Stomach (tissue), 9 donors: ENCODE measurements around the gene CBFA2T3. TPM values are rescaled to one million over a fixed set of nuclear protein-coding genes. Genes with fewer than 3 reads are reported as not detected.

Experiments
- DNase-seq, 2 donors: peaks; one replicate each; pipeline versions ENCODE4 v3.0.0 to v3.0.0-alpha.2; 2013 to 2019
- H3K27ac ChIP-seq, 5 donors: fragments of 200-600 bp in 4 of 5; sonication (generic) in 4 of 5; one replicate each; pipeline ENCODE4 v1.5.1; 2013 to 2019; ENCODE audit warnings: mild to moderate bottlenecking in 1 of 5, moderate library complexity in 1 of 5
- H3K27me3 ChIP-seq, 3 donors: fragments of 200-600 bp; sonication (generic); one replicate each; pipeline ENCODE4 v1.5.1; 2017 to 2019; ENCODE audit warnings: mixed run types in 1 of 3
- H3K36me3 ChIP-seq, 4 donors: fragments of 200-600 bp; sonication (generic); 1 replicate in 3 of 4; 2 replicates in 1 of 4; pipeline ENCODE4 v1.5.1; 2016 to 2019
- H3K4me1 ChIP-seq, 4 donors: fragments of 200-600 bp; sonication (generic); one replicate each; pipeline ENCODE4 v1.5.1; 2016 to 2019
- H3K4me3 ChIP-seq, 4 donors: fragments of 200-600 bp; sonication (generic) in 3 of 4; one replicate each; pipeline ENCODE4 v1.5.1; 2016 to 2019; ENCODE audit warnings: mild to moderate bottlenecking in 1 of 4
- H3K9me3 ChIP-seq, 4 donors: fragments of 200-600 bp; sonication (generic); one replicate each; pipeline ENCODE4 v1.5.1; 2016 to 2019
- EP300 ChIP-seq: sonication (generic); formaldehyde crosslinking; IDR thresholded peaks from one replicate; pipeline ENCODE4 v1.6.1; 2017; ENCODE audit warnings: antibody characterized with exemption
- POLR2A ChIP-seq, 4 donors: fragments of 450-650 bp; IDR thresholded peaks; one replicate each; pipeline ENCODE4 v1.6.1; 2016; ENCODE audit warnings: antibody characterized with exemption in 4 of 4, control low read depth in 2 of 4, mild to moderate bottlenecking in 1 of 4, moderate library complexity in 1 of 4
- POLR2AphosphoS5 ChIP-seq, 3 donors: sonication (generic); formaldehyde crosslinking; IDR thresholded peaks; one replicate each; pipeline ENCODE4 v1.6.1; 2016; ENCODE audit warnings: antibody characterized with exemption in 3 of 3
- WGBS, 5 donors: extraction: QIAGEN DNeasy Blood & Tissue Kit in 3 of 5; methylation state at CpG; one replicate each; pipeline versions ENCODE4 v1.1.5 to v1.1.7; 2013 to 2018; 5-methylcytosine and 5-hydroxymethylcytosine counted together
- intact Hi-C: fragments of 100-400 bp; cut with DNase I; formaldehyde crosslinking; loops from one replicate; pipeline ENCODE4 v1.15.1; 2023; ENCODE audit warnings: low total_unique reads
- polyA plus RNA-seq, 3 donors: library from polyadenylated mRNA; stranded (reverse); fragments of 200-250 nt; gene quantifications; one replicate each; pipeline ENCODE4 v1.2.3, GENCODE V29; 2013
- total RNA-seq, 5 donors: library from RNA; depleted of rRNA; stranded (reverse); fragments of >200 nt; gene quantifications; one replicate each; pipeline versions ENCODE4 v1.1.0 to v1.2.3, GENCODE V29; 2014 to 2016
- TF ChIP-seq, protein P1 (sequence below), 7 experiments: fragments of 450-650 bp in 4 of 7; fragments of 200-600 bp in 3 of 7; sonication (generic) in 3 of 7; IDR thresholded peaks; one replicate each; pipeline ENCODE4 v1.5.1; 2016 to 2019; ENCODE audit warnings: antibody characterized with exemption in 7 of 7, control low read depth in 2 of 7, mild to moderate bottlenecking in 1 of 7
- donor health status: healthy with polysubstance abuse.
- donor health status: Bipolar disorder and iron deficiency.
- donor health status: healthy.

Gene CBFA2T3
- total and polyA plus RNA-seq, 8 donors, result 0.58 to 57.6 (median 2.5) TPM

DNA sequence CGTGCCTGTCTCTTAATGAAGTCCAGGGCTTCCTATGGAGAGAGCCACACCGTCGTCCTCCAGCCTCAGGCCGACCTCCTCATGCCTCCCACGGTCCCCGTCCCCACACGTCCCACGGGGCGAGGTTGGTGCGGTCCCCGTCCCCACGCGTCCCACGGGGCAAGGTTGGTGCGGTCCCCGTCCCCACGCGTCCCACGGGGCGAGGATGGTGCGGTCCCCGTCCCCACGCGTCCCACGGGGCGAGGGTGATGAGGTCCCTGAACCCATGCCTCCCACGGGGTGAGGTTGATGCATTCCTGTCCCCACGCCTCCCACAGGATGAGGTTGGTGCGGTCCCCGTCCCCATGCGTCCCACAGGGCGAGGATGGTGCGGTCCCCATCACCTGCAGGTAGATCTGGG is 141.2 kb downstream of the CBFA2T3 start:
- intact Hi-C loops, result no loop called here
- no peak for DNase-seq
- peaks cover 9 to 63% (median 53%) of the 10 kb centered on the region in 4 donors for H3K36me3 ChIP-seq
- no peak overlapping the region for H3K4me3 ChIP-seq
- TF ChIP-seq, protein P1, sequence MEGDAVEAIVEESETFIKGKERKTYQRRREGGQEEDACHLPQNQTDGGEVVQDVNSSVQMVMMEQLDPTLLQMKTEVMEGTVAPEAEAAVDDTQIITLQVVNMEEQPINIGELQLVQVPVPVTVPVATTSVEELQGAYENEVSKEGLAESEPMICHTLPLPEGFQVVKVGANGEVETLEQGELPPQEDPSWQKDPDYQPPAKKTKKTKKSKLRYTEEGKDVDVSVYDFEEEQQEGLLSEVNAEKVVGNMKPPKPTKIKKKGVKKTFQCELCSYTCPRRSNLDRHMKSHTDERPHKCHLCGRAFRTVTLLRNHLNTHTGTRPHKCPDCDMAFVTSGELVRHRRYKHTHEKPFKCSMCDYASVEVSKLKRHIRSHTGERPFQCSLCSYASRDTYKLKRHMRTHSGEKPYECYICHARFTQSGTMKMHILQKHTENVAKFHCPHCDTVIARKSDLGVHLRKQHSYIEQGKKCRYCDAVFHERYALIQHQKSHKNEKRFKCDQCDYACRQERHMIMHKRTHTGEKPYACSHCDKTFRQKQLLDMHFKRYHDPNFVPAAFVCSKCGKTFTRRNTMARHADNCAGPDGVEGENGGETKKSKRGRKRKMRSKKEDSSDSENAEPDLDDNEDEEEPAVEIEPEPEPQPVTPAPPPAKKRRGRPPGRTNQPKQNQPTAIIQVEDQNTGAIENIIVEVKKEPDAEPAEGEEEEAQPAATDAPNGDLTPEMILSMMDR (IDR thresholded peaks at IDR 0.05), result no peak
- no peak for TF ChIP-seq POLR2A (IDR thresholded peaks at IDR 0.05)
- TF ChIP-seq EP300, result no peak
- no peak for TF ChIP-seq POLR2AphosphoS5 (IDR thresholded peaks at IDR 0.05)
- no peaks in the 10 kb centered on the region for H3K4me1 ChIP-seq
- no peaks in the 10 kb centered on the region for H3K9me3 ChIP-seq
- H3K27ac ChIP-seq, result peak overlapping the region in 1 of 5 donors; percentile 18
- no peaks in the 10 kb centered on the region for H3K27me3 ChIP-seq
- 92 to 97% (median 95%) methylated on average over 29 to 33 of the region's 33 CpGs for WGBS, 5 donors

DNA sequence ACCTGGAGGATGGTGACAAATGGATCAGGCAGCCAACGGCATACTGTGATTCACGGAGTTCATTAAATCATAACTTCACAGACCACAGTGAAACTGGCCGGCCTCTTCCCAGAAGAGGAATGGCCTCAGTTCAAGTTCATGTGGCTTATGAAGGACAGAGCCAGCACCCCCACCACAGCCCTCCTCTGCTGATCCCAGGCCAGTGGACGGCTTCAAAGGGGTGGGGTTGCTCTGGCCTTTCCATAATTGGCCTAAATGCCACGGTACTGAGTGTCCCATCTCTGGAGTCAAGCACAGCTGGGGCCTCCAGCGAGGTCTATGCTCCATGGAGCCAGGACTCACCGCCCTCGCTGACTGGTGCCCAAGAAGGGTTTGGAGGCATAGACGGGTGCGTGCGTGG is 141.6 kb downstream of the CBFA2T3 start:
- H3K4me3 ChIP-seq, result no peak overlapping the region
- WGBS, 5 donors, result 76 to 87% (median 87%) methylated on average over 11 of the region's 11 CpGs
- H3K27me3 ChIP-seq, result no peaks in the 10 kb centered on the region
- no peak for DNase-seq
- intact Hi-C loops, result no loop called here
- no peaks in the 10 kb centered on the region for H3K4me1 ChIP-seq
- no peaks in the 10 kb centered on the region for H3K9me3 ChIP-seq
- TF ChIP-seq, protein P1 (IDR thresholded peaks at IDR 0.05), result no peak
- TF ChIP-seq POLR2AphosphoS5 (IDR thresholded peaks at IDR 0.05) (no peak), EP300 (no peak)
- peak overlapping the region in 1 of 5 donors; percentile 18 for H3K27ac ChIP-seq
- peaks cover 9 to 63% (median 52%) of the 10 kb centered on the region in 4 donors for H3K36me3 ChIP-seq

DNA sequence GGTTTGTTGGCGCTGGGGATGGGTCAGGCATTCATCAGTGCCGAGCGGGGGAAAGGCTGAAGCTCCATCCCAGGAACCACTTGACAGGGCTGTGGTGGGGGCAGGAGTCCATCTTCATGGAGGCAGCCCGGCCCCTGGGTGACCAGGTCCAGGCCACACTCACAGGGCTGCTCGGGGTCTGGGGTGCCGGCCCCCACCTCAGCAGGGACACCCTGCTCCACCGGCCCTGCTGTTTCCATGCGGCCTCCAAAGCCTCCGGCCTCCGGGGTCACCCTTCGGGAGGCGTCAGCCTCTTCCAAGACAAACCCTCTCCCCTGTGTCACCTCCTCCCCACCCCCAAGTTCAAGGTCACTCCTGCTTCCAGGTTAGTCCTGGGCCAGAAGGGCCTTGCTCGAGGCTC is 142.3 kb downstream of the CBFA2T3 start:
- no peak overlapping the region for H3K4me3 ChIP-seq
- no peaks in the 10 kb centered on the region for H3K9me3 ChIP-seq
- no peak for DNase-seq
- peak overlapping the region in 2 of 5 donors; percentile 17 to 42 for H3K27ac ChIP-seq
- 90 to 94% (median 92%) methylated on average over 9 to 13 of the region's 13 CpGs for WGBS, 5 donors
- no peak for TF ChIP-seq POLR2AphosphoS5 (IDR thresholded peaks at IDR 0.05)
- TF ChIP-seq POLR2A (IDR thresholded peaks at IDR 0.05), result no peak
- intact Hi-C loops, result no loop called here
- peaks cover 3 to 59% (median 47%) of the 10 kb centered on the region in 4 donors for H3K36me3 ChIP-seq
- H3K4me1 ChIP-seq, result no peaks in the 10 kb centered on the region
- no peaks in the 10 kb centered on the region for H3K27me3 ChIP-seq

DNA sequence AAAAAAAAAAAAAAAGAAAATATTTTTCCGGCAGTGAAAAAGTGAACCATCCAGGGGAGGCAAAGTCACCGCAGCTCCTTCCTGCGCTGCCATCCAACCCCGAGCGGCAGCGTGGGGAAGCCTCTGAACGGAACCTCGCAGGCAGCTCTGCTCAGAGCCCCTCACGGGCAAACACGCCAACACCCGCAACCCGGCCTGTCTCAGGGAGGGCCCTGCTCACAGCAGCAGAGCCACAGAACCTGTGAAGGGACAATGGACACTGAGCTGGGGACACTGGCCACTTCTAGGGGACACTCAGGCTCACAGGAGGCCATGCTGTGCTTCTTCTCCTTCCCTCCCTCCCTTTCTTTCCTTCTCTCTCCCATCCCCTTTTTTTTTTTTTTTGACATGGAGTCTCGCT is 143.9 kb downstream of the CBFA2T3 start:
- Histone ChIP-seq H3K4me1 (no peaks in the 10 kb centered on the region), H3K27me3 (no peaks in the 10 kb centered on the region), H3K9me3 (no peaks in the 10 kb centered on the region), H3K4me3 (no peak overlapping the region), H3K36me3 (peaks cover 4 to 57% (median 44%) of the 10 kb centered on the region in 4 donors), H3K27ac (no peak overlapping the region)
- TF ChIP-seq, protein P1 (IDR thresholded peaks at IDR 0.05), result no peak
- no peak for TF ChIP-seq POLR2A (IDR thresholded peaks at IDR 0.05)
- no peak for TF ChIP-seq POLR2AphosphoS5 (IDR thresholded peaks at IDR 0.05)
- no peak for TF ChIP-seq EP300
- intact Hi-C loops, result no loop called here
- 94 to 98% (median 95%) methylated on average over 13 of the region's 13 CpGs for WGBS, 5 donors
- no peak for DNase-seq

DNA sequence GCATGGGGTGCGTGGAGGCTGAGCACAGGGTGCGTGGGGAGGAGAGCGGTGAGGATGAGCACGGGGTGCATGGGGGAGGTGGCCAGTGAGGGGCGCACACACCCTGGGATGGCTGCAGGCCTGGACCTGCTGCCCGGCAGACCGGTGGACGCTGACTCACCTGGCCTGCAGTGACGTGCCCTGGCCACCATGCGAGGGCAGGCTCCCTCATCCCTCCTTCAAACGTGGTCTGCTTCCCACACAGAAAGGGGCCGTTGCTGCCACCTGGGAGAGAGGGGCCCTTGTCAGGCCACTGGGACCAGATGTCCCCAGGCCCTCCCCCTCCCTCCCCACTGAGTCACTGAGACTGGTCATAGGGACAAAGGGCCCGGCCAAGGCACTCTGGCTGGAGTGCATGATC is 145.2 kb downstream of the CBFA2T3 start:
- H3K27me3 ChIP-seq, result no peaks in the 10 kb centered on the region

More for the DNA sequence above, 145.2 kb downstream of the CBFA2T3 start:
- no peak for TF ChIP-seq POLR2A (IDR thresholded peaks at IDR 0.05)
- TF ChIP-seq, protein P1 (IDR thresholded peaks at IDR 0.05), result no peak
- TF ChIP-seq EP300, result no peak
- TF ChIP-seq POLR2AphosphoS5 (IDR thresholded peaks at IDR 0.05), result no peak
- H3K9me3 ChIP-seq, result no peaks in the 10 kb centered on the region
- H3K4me3 ChIP-seq, result no peak overlapping the region
- no peak overlapping the region for H3K27ac ChIP-seq
- peaks cover 4 to 60% (median 50%) of the 10 kb centered on the region in 4 donors for H3K36me3 ChIP-seq
- 68 to 81% (median 69%) methylated on average over 11 to 13 of the region's 13 CpGs for WGBS, 5 donors
- H3K4me1 ChIP-seq, result no peaks in the 10 kb centered on the region
- intact Hi-C loops, result no loop called here
- no peak for DNase-seq
